Ascending aorta (tissue), 2 donors: ENCODE data around the gene SARNP. TPM values are rescaled to one million over a fixed set of nuclear protein-coding genes. Genes with fewer than 3 reads are reported as not detected.

Experiments used
- DNase-seq, 2 donors: peaks; one replicate each; pipeline ENCODE4 v3.0.0-alpha.2; 2019; ENCODE audit warnings: low spot score in 2 of 2
- H3K27ac ChIP-seq, 2 donors: fragments of 200-600 bp; sonication (generic); one replicate each; pipeline ENCODE4 v1.5.1; 2016 to 2017; ENCODE audit warnings: mild to moderate bottlenecking in 1 of 2
- H3K27me3 ChIP-seq: fragments of 200-600 bp; sonication (generic); one replicate; pipeline ENCODE4 v1.5.1; 2017
- H3K36me3 ChIP-seq, 2 donors: fragments of 200-600 bp; sonication (generic); one replicate each; pipeline ENCODE4 v1.5.1; 2016
- H3K4me1 ChIP-seq, 2 donors: fragments of 200-600 bp; sonication (generic); one replicate each; pipeline ENCODE4 v1.5.1; 2016 to 2017; ENCODE audit warnings: mild to moderate bottlenecking in 1 of 2
- H3K4me3 ChIP-seq, 2 donors: fragments of 200-600 bp; sonication (generic); one replicate each; pipeline ENCODE4 v1.5.1; 2016 to 2017; ENCODE audit warnings: mild to moderate bottlenecking in 1 of 2
- H3K9me3 ChIP-seq, 2 donors: fragments of 200-600 bp; sonication (generic); one replicate each; pipeline ENCODE4 v1.5.1; 2016
- intact Hi-C: fragments of 100-400 bp; cut with DNase I; formaldehyde crosslinking; loops from one replicate; pipeline ENCODE4 v1.15.1; 2023
- total RNA-seq: library from RNA; depleted of rRNA; stranded (reverse); fragments of >200 nt; gene quantifications from one replicate; pipeline ENCODE4 v1.1.0, GENCODE V29; 2016
- TF ChIP-seq, protein P1 (sequence below), 3 experiments: fragments of 200-600 bp in 2 of 3; fragments of 450-650 bp in 1 of 3; sonication (generic) in 2 of 3; IDR thresholded peaks; one replicate each; pipeline ENCODE4 v1.5.1; 2016 to 2019; ENCODE audit warnings: antibody characterized with exemption in 3 of 3, mild to moderate bottlenecking in 1 of 3, moderate library complexity in 1 of 3

The SARNP gene
- total RNA-seq, 1 donor from 2014 or later: 13.4 TPM

DNA sequence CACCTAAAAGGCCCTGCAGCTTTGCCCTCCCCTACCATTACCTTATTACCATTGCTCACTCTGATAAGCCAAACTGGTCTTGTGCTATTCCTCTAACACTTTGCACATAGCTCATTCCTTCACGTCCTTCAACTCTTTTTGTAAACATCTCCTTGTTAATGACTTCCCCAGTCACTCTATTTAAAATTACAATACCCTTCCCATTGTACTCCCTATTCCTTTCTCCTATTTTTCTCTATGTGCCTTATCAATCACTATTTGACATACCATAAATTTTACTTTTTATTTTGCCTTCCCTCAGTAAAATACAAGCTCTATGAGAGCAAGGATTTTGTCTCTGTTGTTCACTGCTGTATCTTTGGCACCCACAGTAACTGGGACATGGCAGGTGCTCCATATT is 5.4 kb downstream of the SARNP start:
- intact Hi-C loops: loop anchor here (10.0 kb wide), 1 partner anchor 157 kb away; no protein-coding TSS in a partner anchor
- Histone ChIP-seq H3K27me3 (no peaks in the 10 kb centered on the region), H3K4me1 (peaks cover 0 to 17% of the 10 kb centered on the region in 2 donors), H3K27ac (no peak overlapping the region), H3K4me3 (no peak overlapping the region), H3K9me3 (no peaks in the 10 kb centered on the region), H3K36me3 (peaks cover 7 to 11% of the 10 kb centered on the region in 2 donors)
- TF ChIP-seq, protein P1, sequence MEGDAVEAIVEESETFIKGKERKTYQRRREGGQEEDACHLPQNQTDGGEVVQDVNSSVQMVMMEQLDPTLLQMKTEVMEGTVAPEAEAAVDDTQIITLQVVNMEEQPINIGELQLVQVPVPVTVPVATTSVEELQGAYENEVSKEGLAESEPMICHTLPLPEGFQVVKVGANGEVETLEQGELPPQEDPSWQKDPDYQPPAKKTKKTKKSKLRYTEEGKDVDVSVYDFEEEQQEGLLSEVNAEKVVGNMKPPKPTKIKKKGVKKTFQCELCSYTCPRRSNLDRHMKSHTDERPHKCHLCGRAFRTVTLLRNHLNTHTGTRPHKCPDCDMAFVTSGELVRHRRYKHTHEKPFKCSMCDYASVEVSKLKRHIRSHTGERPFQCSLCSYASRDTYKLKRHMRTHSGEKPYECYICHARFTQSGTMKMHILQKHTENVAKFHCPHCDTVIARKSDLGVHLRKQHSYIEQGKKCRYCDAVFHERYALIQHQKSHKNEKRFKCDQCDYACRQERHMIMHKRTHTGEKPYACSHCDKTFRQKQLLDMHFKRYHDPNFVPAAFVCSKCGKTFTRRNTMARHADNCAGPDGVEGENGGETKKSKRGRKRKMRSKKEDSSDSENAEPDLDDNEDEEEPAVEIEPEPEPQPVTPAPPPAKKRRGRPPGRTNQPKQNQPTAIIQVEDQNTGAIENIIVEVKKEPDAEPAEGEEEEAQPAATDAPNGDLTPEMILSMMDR (IDR thresholded peaks at IDR 0.05): no peak
- DNase-seq: no peak

DNA sequence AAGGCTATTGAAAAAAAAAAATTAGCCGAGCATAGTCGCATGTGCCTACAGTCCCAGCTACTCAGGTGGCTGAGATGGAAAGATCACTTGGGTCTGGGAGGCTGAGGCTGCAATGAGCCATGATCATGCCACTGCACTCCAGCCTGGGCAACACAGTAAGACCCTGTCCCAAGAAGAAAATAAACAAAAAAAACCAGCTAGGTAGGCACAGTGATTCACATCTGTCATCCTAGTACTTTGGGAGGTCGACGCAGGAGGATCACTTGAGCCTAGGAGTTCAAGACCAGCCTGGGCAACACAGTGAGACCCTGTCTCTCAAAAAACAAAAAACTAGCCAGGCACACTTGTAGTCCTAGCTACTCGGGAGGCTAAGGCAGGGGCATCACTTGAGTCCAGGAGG is 8.2 kb downstream of the SARNP start:
- H3K9me3 ChIP-seq: no peaks in the 10 kb centered on the region
- no peak for DNase-seq
- peaks cover 10 to 11% of the 10 kb centered on the region in 2 donors for H3K36me3 ChIP-seq
- no peaks in the 10 kb centered on the region for H3K27me3 ChIP-seq
- no peak overlapping the region for H3K4me3 ChIP-seq
- H3K27ac ChIP-seq: no peak overlapping the region
- intact Hi-C loops: no loop called here
- TF ChIP-seq, protein P1 (IDR thresholded peaks at IDR 0.05): no peak
- no peaks in the 10 kb centered on the region for H3K4me1 ChIP-seq

DNA sequence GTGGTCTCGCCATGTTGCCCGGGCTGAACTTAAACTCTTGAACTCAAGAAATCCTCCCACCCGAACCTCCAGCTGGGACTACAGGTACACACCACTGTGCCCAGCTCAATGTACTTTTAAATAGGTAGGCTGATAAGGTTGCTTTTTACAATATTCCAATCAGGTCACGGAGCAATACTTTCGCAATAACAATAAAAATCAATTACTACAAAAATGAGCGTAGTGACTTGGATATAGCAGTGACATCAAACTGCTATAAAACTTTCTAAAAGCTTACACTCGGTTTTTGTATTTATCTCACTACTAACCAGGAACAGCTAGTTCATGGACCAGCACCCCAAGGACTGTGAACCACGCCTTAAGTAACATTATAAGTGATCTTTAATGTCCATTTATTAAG is 10.5 kb downstream of the SARNP start:
- intact Hi-C loops: no loop called here

DNA sequence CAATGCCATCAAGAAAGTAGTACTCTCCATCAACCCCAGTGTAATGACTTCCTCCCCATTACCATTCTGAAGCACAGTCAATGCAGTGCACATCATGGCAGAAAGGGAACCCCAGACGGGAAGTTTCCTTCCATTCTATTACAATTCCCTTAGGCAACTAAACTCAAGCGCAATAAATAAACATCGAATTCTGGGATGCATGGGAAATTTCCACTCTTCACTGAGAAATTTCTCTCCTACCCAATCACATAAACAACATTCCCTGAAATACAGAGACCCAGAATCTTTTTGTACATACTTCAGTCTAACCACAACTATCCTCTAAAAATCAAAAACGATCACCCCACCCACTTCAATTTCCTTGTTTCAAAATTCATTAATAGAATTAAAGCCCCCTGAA is 20.0 kb downstream of the SARNP start:
- intact Hi-C loops: loop anchor here (1.0 kb wide), 1 partner anchor 59 kb away; no protein-coding TSS in a partner anchor
- Histone ChIP-seq H3K9me3 (no peaks in the 10 kb centered on the region), H3K27ac (no peak overlapping the region), H3K27me3 (no peaks in the 10 kb centered on the region), H3K36me3 (peaks cover 46 to 96% of the 10 kb centered on the region in 2 donors), H3K4me3 (no peak overlapping the region), H3K4me1 (no peaks in the 10 kb centered on the region)
- DNase-seq: no peak
- TF ChIP-seq, protein P1 (IDR thresholded peaks at IDR 0.05): no peak

More for the DNA sequence above, 10.5 kb downstream of the SARNP start:
- H3K27me3 ChIP-seq: no peaks in the 10 kb centered on the region
- peaks cover 20 to 31% of the 10 kb centered on the region in 2 donors for H3K36me3 ChIP-seq
- no peak overlapping the region for H3K27ac ChIP-seq
- no peak overlapping the region for H3K4me3 ChIP-seq
- no peaks in the 10 kb centered on the region for H3K4me1 ChIP-seq
- H3K9me3 ChIP-seq: no peaks in the 10 kb centered on the region
- DNase-seq: no peak
- TF ChIP-seq, protein P1 (IDR thresholded peaks at IDR 0.05): no peak

DNA sequence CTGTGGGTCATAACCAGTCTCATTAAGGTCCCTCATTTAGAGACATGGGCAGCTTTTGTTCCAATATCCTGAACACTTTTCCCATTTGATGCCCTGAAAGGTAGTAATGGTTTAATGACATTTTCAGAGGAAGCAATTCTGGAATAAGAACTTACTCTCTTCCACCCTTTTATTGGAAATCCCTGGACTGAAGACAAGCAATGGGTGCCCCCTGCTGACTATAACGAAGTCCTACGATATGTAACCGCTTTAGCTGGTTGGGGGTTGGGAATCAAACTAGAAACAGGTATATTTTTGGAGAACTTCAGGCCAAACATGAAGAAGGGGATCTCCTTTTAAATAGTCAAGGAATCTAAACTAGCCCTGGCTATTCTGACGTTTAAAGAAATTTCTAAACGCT is 20.5 kb downstream of the SARNP start:
- intact Hi-C loops: loop anchor here (1.0 kb wide), 1 partner anchor 59 kb away; no protein-coding TSS in a partner anchor

More for the DNA sequence above, 20.5 kb downstream of the SARNP start:
- DNase-seq: no peak
- H3K4me3 ChIP-seq: no peak overlapping the region
- no peaks in the 10 kb centered on the region for H3K4me1 ChIP-seq
- TF ChIP-seq, protein P1 (IDR thresholded peaks at IDR 0.05): peak in 1 of 3 experiments; percentile 49
- peaks cover 46 to 93% of the 10 kb centered on the region in 2 donors for H3K36me3 ChIP-seq
- no peaks in the 10 kb centered on the region for H3K9me3 ChIP-seq
- H3K27me3 ChIP-seq: no peaks in the 10 kb centered on the region
- H3K27ac ChIP-seq: no peak overlapping the region
